ENCODE measurements around the gene XXYLT1.
"Not testable (repeated sequence)": the region's sequence is repeated elsewhere in the genome, so short reads cannot be mapped to it uniquely, and the experiment has no call there.

The XXYLT1 gene

DNA sequence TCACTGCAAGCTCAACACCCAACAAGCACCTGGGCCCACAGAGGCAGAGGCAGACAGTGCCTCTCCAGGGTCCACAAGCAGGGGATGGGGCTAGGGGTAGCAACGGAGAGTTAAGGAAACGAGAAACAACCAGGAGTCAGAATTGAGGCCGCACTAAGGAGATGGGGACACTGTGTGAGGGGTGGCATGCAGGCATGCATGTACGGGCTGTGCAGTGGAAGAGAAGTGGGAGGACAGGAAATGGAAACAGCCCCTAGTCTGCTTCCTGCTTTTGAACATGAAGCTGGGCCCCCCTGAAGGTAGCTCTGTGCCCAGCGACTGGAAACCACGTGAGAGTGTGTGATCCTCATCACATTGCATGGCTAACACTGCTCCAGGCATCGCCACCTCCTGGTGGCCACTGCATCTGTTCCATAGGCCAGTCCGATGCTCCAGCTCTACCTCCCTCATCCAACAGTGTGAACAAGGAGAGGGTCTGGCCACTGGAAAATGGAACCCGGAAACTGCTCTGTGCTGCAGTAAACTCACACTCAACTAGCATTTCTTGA, 44.0 kb downstream of the XXYLT1 start:
- no peak for DNase-seq (ENCODE audit: low read depth)

GRCh38 chr3:195226445-195226844, 44.5 kb downstream of the XXYLT1 start:
- DNase-seq (ENCODE audit: low read depth): no peak

DNA sequence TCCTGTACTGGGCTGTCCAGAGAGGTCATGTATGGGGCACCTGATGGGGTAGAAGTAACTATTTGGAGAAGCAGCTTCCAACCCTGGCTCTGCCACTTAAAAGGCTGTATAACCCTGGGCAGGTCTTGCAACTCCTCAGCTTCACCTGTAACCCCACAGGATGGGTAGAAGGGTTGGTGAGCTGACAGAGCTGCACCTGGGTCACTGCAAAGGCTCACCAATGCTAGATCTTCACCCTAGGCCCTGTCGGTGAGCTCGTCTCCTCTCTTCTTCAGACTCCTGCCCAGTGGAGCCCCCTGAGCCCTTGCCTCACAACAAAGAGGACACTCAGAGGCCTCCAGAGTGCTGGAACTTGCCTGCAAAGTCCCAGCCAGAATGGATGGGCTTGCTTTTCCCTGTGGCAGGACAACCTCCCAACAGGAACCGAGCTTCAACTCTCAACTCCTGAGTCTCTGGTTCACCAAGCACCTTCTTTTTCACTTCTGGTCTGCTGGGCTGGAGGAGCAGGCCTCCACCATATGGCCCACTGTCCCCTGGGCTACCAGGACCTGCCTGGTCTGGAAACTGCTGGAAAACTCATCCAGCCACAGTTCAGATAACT, 45.9 kb downstream of the XXYLT1 start:
- no peak for DNase-seq (ENCODE audit: low read depth)

DNA sequence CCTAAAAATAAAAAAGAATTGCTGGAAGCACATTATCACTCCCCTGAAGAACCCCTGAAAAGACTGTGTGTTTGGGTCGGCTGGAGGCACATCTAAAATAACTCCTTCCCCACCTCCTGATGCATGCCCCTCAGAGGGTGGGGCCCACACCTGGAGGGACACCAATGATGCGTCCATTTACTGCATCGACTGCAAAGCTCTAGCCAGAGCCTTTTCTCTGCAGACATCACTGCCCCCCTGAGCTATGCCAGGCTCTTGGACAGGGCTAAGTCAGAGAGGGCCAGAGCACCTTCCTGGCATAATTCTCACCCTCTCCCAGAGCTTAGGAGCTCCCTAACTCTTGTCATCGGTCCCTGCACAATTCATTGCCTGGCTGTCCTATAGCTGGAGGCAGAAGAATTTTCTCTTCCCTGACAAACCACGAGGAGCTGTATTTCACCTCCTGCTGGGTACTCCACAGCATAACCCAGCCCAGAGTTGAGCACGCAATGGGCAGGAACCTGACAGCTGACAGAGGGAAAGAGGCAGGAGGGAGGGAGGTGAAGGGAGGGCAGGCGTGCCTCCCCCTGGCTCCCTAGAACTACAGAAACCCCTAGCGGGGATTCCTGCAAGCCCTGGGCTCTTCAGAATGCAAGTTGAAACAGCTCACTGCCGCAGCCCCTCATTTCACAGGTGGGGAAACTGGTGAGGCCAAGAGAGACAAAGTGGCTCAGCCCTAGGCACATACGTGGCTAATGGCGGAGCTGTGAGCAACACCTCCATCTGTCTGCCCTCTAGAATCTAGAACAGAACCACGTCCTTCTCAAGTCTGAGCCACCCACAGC, 46.6 kb downstream of the XXYLT1 start:
- no peak for DNase-seq (ENCODE audit: low read depth)

- DNase-seq (ENCODE audit: low read depth): no peak
These were observed 48.9 kb downstream of the XXYLT1 start for GRCh38 chr3:195221876-195222617.

GRCh38 chr3:195221015-195221853, 49.7 kb downstream of the XXYLT1 start:
- DNase-seq (ENCODE audit: low read depth): no peak

DNA sequence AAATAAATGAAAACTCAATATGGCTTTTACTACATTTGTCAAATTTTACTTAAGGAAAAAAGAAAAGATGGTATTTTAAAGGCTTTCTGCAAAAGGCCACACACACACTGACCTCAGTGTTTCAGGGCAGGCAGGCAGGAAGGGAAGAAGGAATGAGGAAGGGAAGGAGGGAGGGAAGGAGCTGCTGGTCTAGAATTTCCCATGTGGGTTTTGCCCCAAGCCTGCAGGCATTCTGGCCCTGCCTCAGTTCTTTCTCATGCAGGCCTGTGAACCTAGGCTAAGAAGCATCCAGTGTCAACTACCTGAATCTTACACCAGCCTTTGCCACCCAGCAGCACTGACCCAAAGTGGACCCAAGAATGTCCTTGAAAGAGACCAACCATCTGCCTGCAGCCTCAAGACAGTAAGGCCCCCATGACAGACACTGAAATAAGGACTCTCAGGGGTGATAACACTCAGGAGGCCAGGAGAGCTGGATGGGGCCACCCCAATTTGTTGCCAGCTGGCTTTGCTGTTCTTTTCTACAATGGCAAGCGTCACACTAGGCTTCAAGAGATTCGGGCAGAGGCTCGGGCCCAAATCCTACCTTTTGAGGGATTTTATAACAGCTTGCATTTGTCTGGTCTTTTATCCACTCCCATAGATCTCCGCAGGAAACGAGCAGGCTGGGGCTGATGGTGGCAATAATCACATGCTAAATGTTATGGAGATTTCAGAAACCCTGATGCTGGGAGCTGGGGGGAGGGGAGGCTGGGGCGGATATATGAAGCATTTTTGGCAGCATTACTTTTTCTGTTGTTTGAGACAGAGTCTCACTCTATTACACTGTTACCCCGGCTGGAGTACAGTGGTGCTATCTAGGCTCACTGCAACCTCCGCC, 51.4 kb downstream of the XXYLT1 start:
- no peak for DNase-seq (ENCODE audit: low read depth)

DNA sequence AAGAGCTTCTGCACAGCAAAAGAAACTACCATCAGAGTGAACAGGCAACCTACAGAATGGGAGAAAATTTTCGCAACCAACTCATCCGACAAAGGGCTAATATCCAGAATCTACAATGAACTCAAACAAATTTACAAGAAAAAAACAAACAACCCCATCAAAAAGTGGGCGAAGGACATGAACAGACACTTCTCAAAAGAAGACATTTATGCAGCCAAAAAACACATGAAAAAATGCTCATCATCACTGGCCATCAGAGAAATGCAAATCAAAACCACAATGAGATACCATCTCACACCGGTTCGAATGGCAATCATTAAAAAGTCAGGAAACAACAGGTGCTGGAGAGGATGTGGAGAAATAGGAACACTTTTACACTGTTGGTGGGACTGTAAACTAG, 52.6 kb downstream of the XXYLT1 start:
- DNase-seq (ENCODE audit: low read depth): not testable (repeated sequence)

- DNase-seq (ENCODE audit: low read depth): not testable (repeated sequence)
These were observed 55.4 kb downstream of the XXYLT1 start for GRCh38 chr3:195215576-195215975.

DNA sequence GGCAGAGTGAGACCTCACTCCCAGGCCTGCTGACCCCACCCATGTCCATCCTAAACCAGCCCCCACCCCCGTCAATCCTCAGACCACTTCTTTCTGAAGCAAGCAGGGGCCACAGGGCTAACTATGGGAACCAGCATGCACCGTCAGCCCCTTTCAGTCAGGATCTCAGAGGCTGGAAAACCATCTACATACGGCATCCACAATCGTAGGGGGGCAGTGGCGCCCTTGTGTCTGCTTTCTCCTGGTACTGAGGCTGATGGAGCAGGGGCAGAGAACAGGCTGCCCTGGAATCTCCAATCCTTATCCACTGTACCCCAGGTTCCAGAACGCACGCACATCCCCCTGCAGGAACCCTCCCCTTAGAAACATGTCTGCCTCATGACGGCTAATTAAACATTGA, 56.6 kb downstream of the XXYLT1 start:
- no peak for DNase-seq (ENCODE audit: low read depth)

GRCh38 chr3:195213639-195214315, 57.2 kb downstream of the XXYLT1 start:
- no peak for DNase-seq (ENCODE audit: low read depth)

- DNase-seq (ENCODE audit: low read depth): no peak
These were observed 58.1 kb downstream of the XXYLT1 start for GRCh38 chr3:195212749-195213375.

DNA sequence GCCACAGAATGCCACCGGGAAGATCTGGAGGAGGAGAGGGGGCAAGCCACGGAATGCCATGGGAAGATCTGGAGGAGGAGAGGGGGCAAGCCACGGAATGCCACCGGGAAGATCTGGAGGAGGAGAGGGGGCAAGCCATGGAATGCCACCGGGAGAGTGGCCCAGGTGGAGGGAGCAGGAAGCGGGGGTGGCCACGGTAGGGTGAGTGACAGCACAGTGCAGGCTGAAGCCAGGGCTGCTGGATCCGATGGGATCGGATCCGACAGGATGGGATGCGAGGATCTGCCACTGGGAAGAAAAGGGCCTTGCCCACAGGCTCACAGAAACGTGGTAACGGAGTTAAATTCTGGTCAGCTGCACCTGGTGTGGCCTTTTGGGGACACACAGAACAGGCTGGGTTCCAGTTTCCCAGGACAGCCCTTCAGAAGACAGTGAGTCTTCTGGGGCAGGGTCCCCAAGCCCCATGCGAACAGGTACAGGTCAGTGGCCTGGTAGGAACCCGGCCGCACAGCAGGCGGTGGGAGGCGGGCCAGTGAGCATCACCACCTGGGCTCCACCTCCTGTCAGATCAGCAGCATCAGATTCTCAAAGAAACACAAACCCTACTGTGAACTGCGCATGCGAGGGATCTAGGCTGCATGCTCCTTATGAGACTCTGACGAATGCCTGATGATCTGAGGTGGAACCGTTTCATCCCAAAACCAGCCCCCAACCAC, 58.8 kb downstream of the XXYLT1 start:
- no peak for DNase-seq (ENCODE audit: low read depth)

DNA sequence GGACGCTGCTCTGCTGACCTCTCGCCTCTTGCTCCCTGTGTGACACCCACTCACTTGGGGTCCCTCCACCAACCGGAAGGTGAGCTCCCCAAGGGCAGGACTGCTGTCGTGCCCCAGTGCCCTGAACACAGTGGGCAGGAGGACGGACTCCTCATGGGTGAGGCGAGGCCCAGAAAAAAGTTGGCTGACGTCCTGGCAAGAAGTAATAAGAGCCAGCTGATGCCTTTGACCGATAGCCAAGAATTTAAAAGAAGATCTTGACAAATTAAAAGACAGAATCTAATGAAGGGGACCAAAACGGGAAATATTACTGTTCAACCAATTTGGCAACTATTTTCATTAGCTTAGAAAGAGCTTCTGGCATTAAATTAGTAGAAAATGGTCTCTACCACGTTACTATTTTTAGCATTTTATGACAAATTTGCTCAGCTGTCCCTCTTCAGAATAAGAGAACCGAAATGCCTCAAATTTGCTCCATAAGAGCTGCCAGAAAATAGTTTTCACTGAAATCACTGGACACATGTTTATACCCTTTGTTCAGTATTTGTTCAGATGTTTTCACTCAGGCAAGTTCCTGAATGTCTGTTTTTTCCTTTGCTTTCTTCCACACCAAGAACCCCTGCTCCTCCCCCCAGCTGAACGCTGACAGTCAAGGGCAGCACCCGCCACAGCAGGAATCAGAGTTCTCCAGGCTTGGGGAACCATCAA, 60.5 kb downstream of the XXYLT1 start:
- DNase-seq (ENCODE audit: low read depth): no peak

DNA sequence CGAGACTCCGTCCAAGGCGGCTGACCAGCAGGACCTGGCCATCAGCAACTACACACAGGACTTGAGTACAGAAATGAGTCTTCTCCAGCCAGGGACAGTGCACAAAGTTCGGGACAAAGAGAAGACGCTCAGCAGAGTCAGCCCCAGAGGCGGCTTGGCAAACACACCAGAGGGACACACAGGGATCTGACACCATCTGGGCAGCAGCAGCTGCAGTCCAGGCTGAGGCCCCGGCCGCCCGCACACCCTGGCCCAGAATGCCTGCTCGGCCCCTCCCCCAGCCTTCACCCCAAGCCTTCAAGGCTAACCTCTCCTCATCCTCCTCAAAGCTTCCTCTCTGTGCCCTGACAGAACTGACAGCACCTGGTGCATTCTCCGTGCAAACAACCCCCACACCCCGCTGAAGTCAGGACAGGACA, 61.1 kb downstream of the XXYLT1 start:
- no peak for DNase-seq (ENCODE audit: low read depth)

DNA sequence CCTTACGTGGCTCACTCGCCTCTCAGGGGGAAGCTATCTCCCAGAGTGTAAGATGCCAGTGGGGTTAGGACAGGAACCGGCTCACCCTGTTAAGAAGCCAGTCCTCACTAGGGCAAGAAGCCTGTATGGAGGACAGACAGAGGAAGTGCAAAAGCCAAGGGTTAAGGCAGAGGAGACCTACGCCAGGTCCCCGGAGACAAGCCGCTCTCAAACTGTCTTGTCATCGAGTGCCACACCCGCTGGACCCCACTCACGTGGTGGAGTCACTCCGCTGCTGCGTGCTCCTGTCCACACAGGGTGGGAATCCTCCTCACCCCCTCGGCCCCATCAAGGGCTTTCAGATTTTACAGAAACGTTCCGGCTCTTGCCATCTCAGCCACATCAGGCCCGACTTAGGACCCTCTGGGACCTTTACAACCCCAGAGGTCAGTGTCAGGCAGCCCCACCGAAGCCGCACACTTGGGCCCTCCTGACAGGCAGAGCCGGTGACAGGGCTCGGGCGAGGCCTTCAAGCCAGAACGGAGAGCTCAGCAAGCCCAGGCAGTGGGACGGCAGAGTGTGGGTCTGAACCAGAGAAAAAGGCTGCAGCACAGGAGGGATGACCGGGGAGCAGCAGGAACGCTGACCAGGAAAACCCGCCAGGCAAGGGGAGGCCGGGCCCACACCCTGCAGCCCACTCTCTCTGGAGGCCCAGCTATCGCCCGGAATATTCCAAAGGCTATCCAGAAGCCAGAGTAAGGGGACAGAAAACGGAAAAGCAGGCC, 61.7 kb downstream of the XXYLT1 start:
- DNase-seq (ENCODE audit: low read depth): no peak

DNA sequence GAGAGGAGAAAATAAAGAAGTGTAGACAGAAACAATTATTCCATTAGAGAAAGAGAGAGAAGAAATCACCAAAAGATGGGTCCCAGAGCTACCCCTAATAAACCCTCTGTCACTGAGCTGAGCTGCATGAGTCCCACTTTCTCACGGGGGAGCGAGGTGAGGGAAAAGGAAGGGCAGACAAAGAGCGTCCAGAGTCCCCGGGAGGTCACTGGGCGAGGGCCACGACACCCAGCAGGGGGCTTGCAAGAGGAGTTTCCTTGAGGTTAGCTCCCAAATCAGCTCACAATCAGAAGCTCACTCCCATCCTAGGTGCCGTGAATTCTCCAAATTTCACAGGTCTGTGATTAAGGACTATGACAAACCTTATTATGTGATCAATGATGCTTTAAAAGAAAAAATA, 62.3 kb downstream of the XXYLT1 start:
- no peak for DNase-seq (ENCODE audit: low read depth)

GRCh38 chr3:195208183-195208582, 62.8 kb downstream of the XXYLT1 start:
- DNase-seq (ENCODE audit: low read depth): no peak
